ENCODE measurements around the gene COBL. TPM values are rescaled to one million over a fixed set of nuclear protein-coding genes. Genes with fewer than 3 reads are reported as not detected.

Gene COBL
- total RNA-seq, 3 donors from 2014 or later, result 2.2 to 37.3 (median 16.1) TPM

DNA sequence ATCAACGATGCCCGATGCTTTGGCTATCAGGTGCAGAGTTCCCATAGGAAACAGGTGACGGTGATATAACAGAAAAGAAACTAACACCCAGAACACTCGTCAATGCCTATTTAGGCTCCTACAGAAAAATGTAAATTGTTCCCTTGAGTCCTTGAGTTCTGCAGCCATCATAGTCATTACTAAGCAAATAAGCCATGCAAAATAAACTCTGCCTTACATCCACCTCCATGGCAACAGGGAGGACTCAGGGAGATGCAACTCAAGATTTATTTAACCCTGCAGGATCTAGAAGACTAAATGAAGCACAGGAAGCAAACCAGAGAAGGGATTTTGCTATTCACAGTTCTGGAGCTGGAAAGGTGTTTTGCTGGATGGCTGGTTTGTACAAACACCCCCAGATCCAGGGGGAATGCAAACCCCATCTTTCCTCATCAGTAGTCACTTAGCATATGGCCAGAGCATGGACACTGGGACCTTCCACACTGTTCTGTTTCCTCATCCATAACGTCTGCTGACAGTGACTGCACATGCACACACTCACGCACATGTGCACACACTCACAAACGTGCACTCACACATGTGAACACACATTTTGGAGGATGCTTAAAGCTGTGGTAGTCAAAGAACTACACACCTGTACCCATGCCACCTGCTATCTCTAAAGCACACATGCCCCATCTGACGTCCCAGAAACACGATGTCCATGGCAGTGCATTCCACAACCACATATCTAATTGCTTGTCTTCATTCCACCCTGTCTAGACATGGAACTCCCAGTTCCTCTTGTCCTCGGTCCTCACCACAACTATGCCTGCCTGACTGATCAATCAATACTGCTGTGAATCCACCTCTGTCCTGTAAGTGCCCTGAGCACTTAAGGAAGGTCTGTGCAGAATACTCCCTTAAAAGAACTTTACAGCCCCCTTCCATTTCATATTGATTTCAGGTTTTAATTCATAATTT lies 178.2 kb downstream of the COBL start:
- no peak for DNase-seq (ENCODE audit: low spot score in 2 of 2)
- no peak overlapping the region for H3K27ac ChIP-seq
- intact Hi-C loops (cut with DNase I; ENCODE audit: low total_unique reads), result no loop called here
- no peaks in the 10 kb centered on the region for H3K27me3 ChIP-seq
- no peaks in the 10 kb centered on the region for H3K9me3 ChIP-seq
- TF ChIP-seq POLR2A (IDR thresholded peaks at IDR 0.05) (no peak), POLR2AphosphoS5 (IDR thresholded peaks at IDR 0.05) (no peak)
- TF ChIP-seq, protein P1, sequence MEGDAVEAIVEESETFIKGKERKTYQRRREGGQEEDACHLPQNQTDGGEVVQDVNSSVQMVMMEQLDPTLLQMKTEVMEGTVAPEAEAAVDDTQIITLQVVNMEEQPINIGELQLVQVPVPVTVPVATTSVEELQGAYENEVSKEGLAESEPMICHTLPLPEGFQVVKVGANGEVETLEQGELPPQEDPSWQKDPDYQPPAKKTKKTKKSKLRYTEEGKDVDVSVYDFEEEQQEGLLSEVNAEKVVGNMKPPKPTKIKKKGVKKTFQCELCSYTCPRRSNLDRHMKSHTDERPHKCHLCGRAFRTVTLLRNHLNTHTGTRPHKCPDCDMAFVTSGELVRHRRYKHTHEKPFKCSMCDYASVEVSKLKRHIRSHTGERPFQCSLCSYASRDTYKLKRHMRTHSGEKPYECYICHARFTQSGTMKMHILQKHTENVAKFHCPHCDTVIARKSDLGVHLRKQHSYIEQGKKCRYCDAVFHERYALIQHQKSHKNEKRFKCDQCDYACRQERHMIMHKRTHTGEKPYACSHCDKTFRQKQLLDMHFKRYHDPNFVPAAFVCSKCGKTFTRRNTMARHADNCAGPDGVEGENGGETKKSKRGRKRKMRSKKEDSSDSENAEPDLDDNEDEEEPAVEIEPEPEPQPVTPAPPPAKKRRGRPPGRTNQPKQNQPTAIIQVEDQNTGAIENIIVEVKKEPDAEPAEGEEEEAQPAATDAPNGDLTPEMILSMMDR (IDR thresholded peaks at IDR 0.05), result no peak
- H3K4me1 ChIP-seq, result no peaks in the 10 kb centered on the region
- H3K4me3 ChIP-seq, result no peak overlapping the region
- no peaks in the 10 kb centered on the region for H3K36me3 ChIP-seq

DNA sequence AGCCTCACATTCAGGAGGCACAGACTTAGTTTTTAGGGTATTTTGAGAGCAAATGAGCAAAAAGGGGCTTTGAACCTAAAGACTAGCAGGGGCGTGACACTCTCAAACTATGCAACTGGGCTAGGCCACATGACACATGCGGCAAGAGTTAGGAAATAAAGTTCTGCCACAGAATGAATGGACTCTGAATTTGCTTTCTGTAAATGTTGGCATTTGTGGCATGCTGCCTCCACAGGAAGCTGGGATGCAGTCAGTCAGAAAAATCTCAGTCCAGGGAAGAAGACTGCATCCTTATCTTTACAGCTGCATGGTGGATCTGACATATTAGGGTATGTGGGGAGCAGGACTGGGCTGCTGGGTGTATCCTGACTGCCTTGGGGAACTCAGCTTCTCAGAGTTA lies 181.0 kb downstream of the COBL start:
- H3K4me3 ChIP-seq, result no peak overlapping the region
- TF ChIP-seq POLR2A (IDR thresholded peaks at IDR 0.05), result no peak
- TF ChIP-seq, protein P1 (IDR thresholded peaks at IDR 0.05), result no peak
- TF ChIP-seq POLR2AphosphoS5 (IDR thresholded peaks at IDR 0.05), result no peak
- peaks cover 0 to 3% of the 10 kb centered on the region in 2 donors for H3K9me3 ChIP-seq
- H3K27ac ChIP-seq, result no peak overlapping the region
- no peaks in the 10 kb centered on the region for H3K4me1 ChIP-seq
- intact Hi-C loops (cut with DNase I; ENCODE audit: low total_unique reads), result no loop called here
- no peak for DNase-seq (ENCODE audit: low spot score in 2 of 2)
- H3K27me3 ChIP-seq, result no peaks in the 10 kb centered on the region
- H3K36me3 ChIP-seq, result no peaks in the 10 kb centered on the region

DNA sequence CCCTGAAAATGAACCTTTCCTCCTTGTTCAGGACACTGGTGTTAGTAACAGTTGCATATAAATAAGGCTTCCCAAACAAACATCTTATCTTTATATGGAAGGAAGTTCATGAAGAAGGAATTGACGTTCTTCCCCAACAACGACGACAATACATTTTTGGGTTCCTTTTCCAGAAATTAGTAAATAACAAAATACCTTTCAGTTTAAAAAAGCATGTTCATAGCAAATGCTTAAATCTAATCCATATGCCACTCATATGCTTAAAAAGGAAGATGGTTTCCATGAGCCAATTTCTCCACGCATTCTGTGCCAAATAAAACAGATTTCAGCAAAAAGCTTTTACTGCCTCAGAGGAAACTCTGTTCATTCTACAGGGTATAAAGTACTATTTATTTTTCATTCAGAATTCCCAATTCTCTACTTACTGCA lies 182.6 kb downstream of the COBL start:
- Histone ChIP-seq H3K36me3 (no peaks in the 10 kb centered on the region), H3K4me3 (no peak overlapping the region), H3K4me1 (no peaks in the 10 kb centered on the region), H3K27ac (no peak overlapping the region), H3K27me3 (no peaks in the 10 kb centered on the region), H3K9me3 (peaks cover 0 to 3% of the 10 kb centered on the region in 2 donors)
- DNase-seq (ENCODE audit: low spot score in 2 of 2), result no peak
- TF ChIP-seq POLR2A (IDR thresholded peaks at IDR 0.05), result no peak
- no peak for TF ChIP-seq POLR2AphosphoS5 (IDR thresholded peaks at IDR 0.05)
- intact Hi-C loops (cut with DNase I; ENCODE audit: low total_unique reads), result no loop called here

DNA sequence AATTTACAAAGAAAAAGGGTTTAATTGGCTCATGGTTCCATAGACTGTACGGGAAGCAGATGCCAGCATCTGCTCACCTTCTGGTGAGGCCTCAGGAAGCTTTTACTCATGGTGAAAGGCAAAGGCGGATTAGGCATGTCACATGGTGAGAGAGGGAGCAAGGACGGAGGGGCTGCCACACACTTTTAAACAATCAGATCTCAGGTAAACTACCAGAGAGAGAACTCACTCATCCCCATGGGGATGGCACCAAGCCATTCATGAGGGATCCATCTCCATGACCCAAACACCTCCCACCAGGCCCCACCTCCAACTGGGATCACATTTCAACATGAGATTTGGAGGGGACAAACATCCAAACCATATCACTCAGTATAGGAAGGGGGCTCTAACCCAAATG lies 183.9 kb downstream of the COBL start:
- no peaks in the 10 kb centered on the region for H3K27me3 ChIP-seq
- H3K4me3 ChIP-seq, result no peak overlapping the region
- no peaks in the 10 kb centered on the region for H3K4me1 ChIP-seq
- intact Hi-C loops (cut with DNase I; ENCODE audit: low total_unique reads), result no loop called here
- H3K27ac ChIP-seq, result no peak overlapping the region
- no peak for DNase-seq (ENCODE audit: low spot score in 2 of 2)
- TF ChIP-seq, protein P1 (IDR thresholded peaks at IDR 0.05), result no peak
- TF ChIP-seq POLR2AphosphoS5 (IDR thresholded peaks at IDR 0.05), result no peak
- no peak for TF ChIP-seq POLR2A (IDR thresholded peaks at IDR 0.05)
- H3K9me3 ChIP-seq, result peaks cover 0 to 3% of the 10 kb centered on the region in 2 donors
- H3K36me3 ChIP-seq, result no peaks in the 10 kb centered on the region

DNA sequence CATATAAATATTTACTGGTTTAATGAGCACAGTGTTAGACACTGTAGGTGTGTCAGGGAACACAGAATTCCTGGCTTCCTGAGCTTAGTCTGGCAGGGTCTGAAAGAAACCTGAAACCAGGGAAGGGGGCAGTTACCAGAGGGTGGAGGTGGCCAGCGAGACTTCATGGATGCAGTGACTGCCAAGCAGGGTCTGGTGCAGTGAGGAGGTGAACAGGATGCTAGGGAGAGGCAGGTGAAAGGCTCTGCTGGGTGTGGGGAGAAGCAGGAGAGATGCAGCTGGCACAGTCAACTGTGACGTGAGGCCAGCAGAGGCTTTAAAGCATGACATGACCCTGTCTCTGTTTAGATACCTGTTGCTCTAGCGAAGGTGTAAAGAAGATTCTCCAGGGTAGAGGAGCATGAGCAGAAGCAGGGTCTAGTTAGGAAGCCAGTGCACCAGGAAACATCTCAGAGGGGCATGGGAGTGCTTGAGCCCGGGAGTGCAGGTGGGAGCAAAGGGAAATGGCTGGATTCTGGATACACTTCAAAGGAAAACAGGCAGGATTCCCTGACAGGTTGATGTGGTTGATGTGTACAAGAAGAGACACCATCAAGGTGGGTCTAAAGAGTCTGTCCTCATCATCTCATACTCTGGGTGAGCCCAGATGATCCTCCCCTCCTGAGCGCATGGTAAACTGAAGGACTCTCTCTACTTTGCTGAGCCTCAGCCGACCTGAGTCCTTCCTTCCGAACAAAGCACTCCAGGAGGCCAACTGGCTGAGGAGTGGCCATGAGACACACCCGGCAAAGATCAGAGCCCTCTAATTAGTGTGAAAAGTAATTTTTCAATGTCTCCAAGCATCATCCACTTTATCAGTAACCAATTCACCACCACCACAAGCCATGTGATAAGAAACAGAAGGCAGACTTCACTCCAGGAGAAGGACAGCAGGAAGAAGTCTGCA lies 186.8 kb downstream of the COBL start:
- Histone ChIP-seq H3K27ac (no peak overlapping the region), H3K4me1 (no peaks in the 10 kb centered on the region), H3K9me3 (peaks cover 0 to 3% of the 10 kb centered on the region in 2 donors), H3K36me3 (no peaks in the 10 kb centered on the region), H3K4me3 (no peak overlapping the region), H3K27me3 (no peaks in the 10 kb centered on the region)
- no peak for TF ChIP-seq POLR2A (IDR thresholded peaks at IDR 0.05)
- TF ChIP-seq, protein P1 (IDR thresholded peaks at IDR 0.05), result no peak
- TF ChIP-seq POLR2AphosphoS5 (IDR thresholded peaks at IDR 0.05), result no peak
- intact Hi-C loops (cut with DNase I; ENCODE audit: low total_unique reads), result no loop called here
- DNase-seq (ENCODE audit: low spot score in 2 of 2), result no peak
